Neural cell (in vitro differentiated cells): ENCODE measurements around the gene SEMA7A. TPM values are rescaled to one million over a fixed set of nuclear protein-coding genes. Genes with fewer than 3 reads are reported as not detected.

Experiments used
- H2AFZ ChIP-seq: fragments of 200-600, 300-800 bp; sonication (generic), shearing (Covaris generic); 2 replicates; pipeline ENCODE4 v1.6.0; 2014; ENCODE audit warnings: low read depth, mild to moderate bottlenecking, antibody characterized with exemption, low read length, moderate library complexity
- H3F3A ChIP-seq: fragments of 200-600 bp; shearing (Covaris generic); 2 replicates; pipeline ENCODE4 v1.6.1; 2016; ENCODE audit warnings: mild to moderate bottlenecking, moderate library complexity, mixed read lengths, antibody characterized with exemption, low read length; ENCODE audit not compliant: insufficient read depth, poor library complexity, severe bottlenecking
- H3K27ac ChIP-seq: fragments of 200-600, 300-800 bp; sonication (generic), shearing (Covaris generic); 2 replicates; pipeline ENCODE4 v1.5.1; 2014; ENCODE audit warnings: mild to moderate bottlenecking, low read length, moderate library complexity
- H3K27me3 ChIP-seq: fragments of 300-800, 200-600 bp; sonication (generic), shearing (Covaris generic); 2 replicates; pipeline ENCODE4 v1.6.0; 2014; ENCODE audit warnings: mild to moderate bottlenecking, low read depth, low read length, moderate library complexity; ENCODE audit not compliant: insufficient read depth
- H3K36me3 ChIP-seq: fragments of 300-800, 200-600 bp; sonication (generic), shearing (Covaris generic); 2 replicates; pipeline ENCODE4 v1.5.1; 2014; ENCODE audit warnings: mild to moderate bottlenecking, antibody characterized with exemption, low read length, moderate library complexity; ENCODE audit not compliant: insufficient read depth
- H3K4me2 ChIP-seq: fragments of 300-800, 200-600 bp; sonication (generic), shearing (Covaris generic); 2 replicates; pipeline ENCODE4 v1.6.0; 2014; ENCODE audit warnings: mild to moderate bottlenecking, low read length
- H3K4me3 ChIP-seq: fragments of 300-800, 200-600 bp; sonication (generic), shearing (Covaris generic); 2 replicates; pipeline ENCODE4 v1.5.1; 2014; ENCODE audit warnings: mild to moderate bottlenecking, low read length, moderate library complexity
- H3K79me2 ChIP-seq: fragments of 200-600 bp; shearing (Covaris generic); replicated peaks from 2 replicates; pipeline ENCODE4 v1.6.0; 2014; ENCODE audit warnings: mild to moderate bottlenecking, low read length, moderate library complexity; ENCODE audit not compliant: insufficient read depth
- H3K9ac ChIP-seq: fragments of 300-800, 200-600 bp; sonication (generic), shearing (Covaris generic); 2 replicates; pipeline ENCODE4 v1.6.1; 2016; ENCODE audit warnings: mild to moderate bottlenecking, low read length, mixed read lengths
- H3K9me2 ChIP-seq: fragments of 200-600 bp; shearing (Covaris generic); 2 replicates; pipeline ENCODE4 v1.6.1; 2016; ENCODE audit warnings: mild to moderate bottlenecking, low read length, mixed read lengths; ENCODE audit not compliant: insufficient read depth
- H3K9me3 ChIP-seq: fragments of 200-600, 300-800 bp; sonication (generic), shearing (Covaris generic); 2 replicates; pipeline ENCODE4 v1.6.1; 2016; ENCODE audit warnings: mild to moderate bottlenecking, mixed run types, low read length, moderate library complexity, mixed read lengths
- H4K20me1 ChIP-seq: fragments of 200-600 bp; shearing (Covaris generic); 2 replicates; pipeline ENCODE4 v1.6.1; 2016; ENCODE audit warnings: mild to moderate bottlenecking, mixed run types; ENCODE audit not compliant: insufficient read depth
- CTCF ChIP-seq: fragments of 450-650 bp; IDR thresholded peaks from 2 replicates; pipeline ENCODE4 v1.5.1; 2014; ENCODE audit warnings: antibody characterized with exemption, mild to moderate bottlenecking, moderate library complexity; ENCODE audit not compliant: poor library complexity, severe bottlenecking
- EP300 ChIP-seq: fragments of 450-650 bp; conservative IDR thresholded peaks from 2 replicates; pipeline ENCODE4 v1.6.1; 2014; ENCODE audit warnings: antibody characterized with exemption, mild to moderate bottlenecking, moderate library complexity; ENCODE audit not compliant: poor library complexity, severe bottlenecking
- EZH2 ChIP-seq: fragments of 200-600, 300-800 bp; shearing (Covaris generic), sonication (generic); IDR thresholded peaks from 2 replicates; pipeline ENCODE4 v1.6.1; 2014; ENCODE audit warnings: antibody characterized with exemption, low read length, borderline replicate concordance, mild to moderate bottlenecking; ENCODE audit not compliant: insufficient read depth, poor library complexity, severe bottlenecking
- MXI1 ChIP-seq: fragments of 450-650 bp; conservative IDR thresholded peaks from 2 replicates; pipeline ENCODE4 v1.6.1; 2014; ENCODE audit warnings: antibody characterized with exemption, mild to moderate bottlenecking; ENCODE audit not compliant: poor library complexity, severe bottlenecking
- POLR2AphosphoS5 ChIP-seq: IDR thresholded peaks from 2 replicates; pipeline ENCODE4 v1.6.1; 2012
- RAD21 ChIP-seq: fragments of 450-650 bp; conservative IDR thresholded peaks from 2 replicates; pipeline ENCODE4 v1.6.1; 2014; ENCODE audit warnings: antibody characterized with exemption, mild to moderate bottlenecking, moderate library complexity
- REST ChIP-seq: IDR thresholded peaks from 2 replicates; pipeline ENCODE4 v1.6.1; 2012; ENCODE audit warnings: borderline replicate concordance
- SMC3 ChIP-seq: fragments of 450-650 bp; conservative IDR thresholded peaks from 2 replicates; pipeline ENCODE4 v1.6.1; 2014; ENCODE audit warnings: antibody characterized with exemption, mild to moderate bottlenecking, moderate library complexity; ENCODE audit not compliant: poor library complexity
- TAF1 ChIP-seq: IDR thresholded peaks from 2 replicates; pipeline ENCODE4 v1.6.1; 2012; ENCODE audit warnings: low read depth
- polyA plus RNA-seq: library from polyadenylated mRNA; depleted of rRNA; stranded (reverse); fragments of >200 nt; gene quantifications from 2 replicates; pipeline ENCODE4 v1.2.3, GENCODE V29; 2014

The SEMA7A gene
- polyA plus RNA-seq, 1 donor from 2014 or later = 28.8 TPM

DNA sequence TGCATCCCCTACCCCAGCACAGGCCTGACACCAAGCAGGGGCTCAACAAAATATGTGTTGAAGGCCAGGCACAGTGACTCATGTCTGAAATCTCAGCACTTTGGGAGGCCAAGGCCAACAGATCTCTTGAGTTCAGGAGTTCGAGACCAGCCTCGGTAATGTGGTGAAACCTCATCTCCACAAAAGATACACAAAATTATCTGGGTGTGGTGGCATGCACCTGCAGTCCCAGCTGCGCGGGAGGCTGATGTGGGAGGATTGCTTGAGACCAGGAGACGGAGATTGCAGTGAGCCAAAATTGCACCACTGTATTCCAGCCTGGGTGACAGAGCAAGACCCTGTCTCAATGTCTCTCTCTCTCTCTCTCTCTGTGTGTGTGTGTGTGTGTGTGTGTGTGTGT is 35.6 kb downstream of the SEMA7A start:
- Histone ChIP-seq H4K20me1 (no peaks in the 10 kb centered on the region), H3K9ac (no peak overlapping the region), H3K4me3 (no peak overlapping the region), H3K27ac (no peak overlapping the region), H3K27me3 (no peaks in the 10 kb centered on the region), H3K9me2 (no peaks in the 10 kb centered on the region), H3K79me2 (no peaks in the 10 kb centered on the region), H3K4me2 (no peak overlapping the region), H2AFZ (no peak overlapping the region), H3F3A (no peaks in the 10 kb centered on the region), H3K36me3 (no peaks in the 10 kb centered on the region), H3K9me3 (no peaks in the 10 kb centered on the region)
- TF ChIP-seq POLR2AphosphoS5 (no peak), CTCF (no peak), EZH2 (no peak), MXI1 (no peak), TAF1 (no peak), EP300 (no peak), SMC3 (no peak), RAD21 (no peak), REST (no peak)

DNA sequence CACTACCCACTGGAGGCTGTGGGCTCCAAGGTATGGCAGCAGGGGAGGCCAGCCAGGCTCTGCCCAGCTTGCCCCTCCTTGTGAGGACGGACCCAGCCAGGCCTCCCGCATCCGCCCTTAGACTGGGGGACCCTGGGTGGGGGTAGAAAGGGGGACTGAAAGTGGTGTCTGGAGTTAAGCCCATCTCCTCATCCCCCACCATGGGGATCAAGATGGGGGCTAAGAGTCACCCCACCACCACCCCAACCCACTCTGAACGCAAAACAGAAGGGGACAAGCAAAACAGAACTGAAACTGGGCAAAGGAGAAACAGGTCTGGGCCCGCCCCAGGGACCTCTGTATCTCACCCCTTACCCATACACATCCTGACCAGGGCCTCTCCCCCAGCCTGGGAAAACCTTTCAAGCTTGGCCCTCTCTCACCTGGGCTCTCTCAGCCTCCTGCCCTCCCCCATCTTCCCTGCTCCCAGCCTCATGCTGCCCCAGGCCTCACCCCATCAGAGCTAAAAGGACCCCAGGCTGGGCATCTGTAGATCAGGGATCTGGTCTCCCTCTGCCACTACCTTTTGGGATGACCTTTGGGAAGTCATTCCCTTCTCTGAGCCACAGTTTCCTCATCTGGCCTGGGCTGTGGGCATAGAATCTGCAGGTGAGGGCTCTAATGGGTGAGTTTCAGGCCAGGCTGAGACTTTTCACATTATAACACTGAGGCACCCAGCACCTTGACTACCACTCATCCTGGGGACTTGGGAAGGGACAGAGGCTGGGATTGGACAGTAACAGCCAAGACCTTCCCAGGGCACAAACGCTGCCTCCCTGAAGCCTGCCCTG is 36.3 kb downstream of the SEMA7A start:
- Histone ChIP-seq H3K36me3 (no peaks in the 10 kb centered on the region), H3K4me2 (no peak overlapping the region), H3K9me2 (no peaks in the 10 kb centered on the region), H3K79me2 (no peaks in the 10 kb centered on the region), H2AFZ (no peak overlapping the region), H3K27ac (no peak overlapping the region), H3K9ac (no peak overlapping the region), H3K9me3 (no peaks in the 10 kb centered on the region), H4K20me1 (no peaks in the 10 kb centered on the region), H3F3A (no peaks in the 10 kb centered on the region), H3K27me3 (no peaks in the 10 kb centered on the region), H3K4me3 (no peak overlapping the region)
- TF ChIP-seq EZH2 (no peak), REST (no peak), EP300 (no peak), RAD21 (no peak), POLR2AphosphoS5 (no peak), CTCF (no peak), SMC3 (no peak), TAF1 (no peak), MXI1 (no peak)
